Right lobe of liver (tissue), 6 donors: ENCODE measurements around the gene SYT9. TPM values are rescaled to one million over a fixed set of nuclear protein-coding genes. Genes with fewer than 3 reads are reported as not detected.

Experiments used
- ATAC-seq, 4 donors: fragments of 200-7000 bp; cut with Tn5 transposase; one replicate each; pipeline ENCODE4 v1.9.1; 2020; ENCODE audit warnings: mild to moderate bottlenecking in 4 of 4, moderate library complexity in 4 of 4
- DNase-seq, 3 donors: peaks; one replicate each; pipeline ENCODE4 v3.0.0-alpha.2; 2020
- H3K27ac ChIP-seq, 3 donors: fragments of 200-600 bp; one replicate each; pipeline ENCODE4 v1.8.0; 2022
- H3K27me3 ChIP-seq, 2 donors: fragments of 200-600 bp; one replicate each; pipeline ENCODE4 v1.8.0; 2022
- H3K36me3 ChIP-seq, 4 donors: fragments of 200-600 bp; sonication (generic) in 1 of 4; one replicate each; pipeline versions ENCODE4 v1.5.1 to v1.8.0; 2017 to 2022; ENCODE audit warnings: control low read depth in 1 of 4
- H3K4me1 ChIP-seq, 4 donors: fragments of 200-600 bp; sonication (generic) in 1 of 4; one replicate each; pipeline versions ENCODE4 v1.5.1 to v1.8.0; 2017 to 2022; ENCODE audit warnings: control low read depth in 1 of 4
- H3K4me3 ChIP-seq, 3 donors: fragments of 200-600 bp; one replicate each; pipeline ENCODE4 v1.8.0; 2022
- H3K9me3 ChIP-seq, 4 donors: fragments of 200-600 bp; sonication (generic) in 1 of 4; one replicate each; pipeline versions ENCODE4 v1.5.1 to v1.8.0; 2017 to 2022; ENCODE audit warnings: control low read depth in 1 of 4
- CTCF ChIP-seq, 4 donors: fragments of 200-600 bp in 3 of 4; fragments of 450-650 bp in 1 of 4; IDR thresholded peaks; one replicate each; pipeline versions ENCODE4 v1.5.1 to v1.8.0; 2016 to 2022; ENCODE audit warnings: antibody characterized with exemption in 4 of 4, mild to moderate bottlenecking in 2 of 4
- POLR2A ChIP-seq: fragments of 450-650 bp; IDR thresholded peaks from one replicate; pipeline ENCODE4 v1.6.1; 2017; ENCODE audit warnings: antibody characterized with exemption, mild to moderate bottlenecking
- WGBS: methylation state at CpG from one replicate; pipeline ENCODE4 v1.1.6; 2018; ENCODE audit warnings: low coverage, low lambda C conversion rate; ENCODE audit not compliant: insufficient coverage; ENCODE audit errors: missing lambda C conversion rate; 5-methylcytosine and 5-hydroxymethylcytosine counted together
- intact Hi-C, 2 donors: fragments of 100-400 bp; cut with DNase I; formaldehyde crosslinking; loops; one replicate each; pipeline versions ENCODE4 v1.11.2 to v1.14.1; 2022
- total RNA-seq, 6 experiments: library from RNA; depleted of rRNA in 2 of 6; stranded (reverse); fragments of >200 nt in 2 of 6; fragmentation: NEBNext Ultra II Directional in 3 of 6; extraction: Animal tissue kit (Norgen Biotek cat#: 25700) in 3 of 6; gene quantifications; one replicate each; pipeline versions ENCODE4 v1.1.0 to v1.2.4, GENCODE V29; 2016 to 2023
- donor health status: DM: no; HTN: yes; CAD: no.
- donor health status: DM: no; HTN: no; CAD: no.
- donor health status: DM: no; HTN: no; CAD: no.
- donor health status: DM: no; HTN: yes; CAD: no.
- donor health status: DM: no; HTN: yes; CAD: no.

Gene SYT9
- total RNA-seq, 6 experiments from 2014 or later = 3.0 to 12.6 (median 4.5) TPM

- DNase-seq (no peak), ATAC-seq (no peak)
- Histone ChIP-seq H3K4me1 (peaks cover 0 to 37% (median 4%) of the 10 kb centered on the region in 4 donors), H3K27me3 (no peaks in the 10 kb centered on the region), H3K9me3 (no peaks in the 10 kb centered on the region), H3K4me3 (no peak overlapping the region), H3K36me3 (no peaks in the 10 kb centered on the region), H3K27ac (no peak overlapping the region)
- no peak for TF ChIP-seq POLR2A
- TF ChIP-seq CTCF (IDR thresholded peaks at IDR 0.05) = no peak
- intact Hi-C loops = no loop called here
- 19% methylated on average over 2 of the region's 2 CpGs for WGBS
Observed at GRCh38 chr11:7262672-7263071, 11.0 kb downstream of the SYT9 start.

GRCh38 chr11:7263842-7264241 lies 12.1 kb downstream of the SYT9 start:
- intact Hi-C loops = no loop called here
- H3K4me1 ChIP-seq = peaks cover 0 to 26% (median 4%) of the 10 kb centered on the region in 4 donors
- no peak overlapping the region for H3K27ac ChIP-seq
- no peaks in the 10 kb centered on the region for H3K9me3 ChIP-seq
- H3K27me3 ChIP-seq = no peaks in the 10 kb centered on the region
- ATAC-seq (no peak), DNase-seq (no peak)
- TF ChIP-seq POLR2A (no peak), CTCF (IDR thresholded peaks at IDR 0.05) (no peak)
- H3K4me3 ChIP-seq = no peak overlapping the region
- H3K36me3 ChIP-seq = no peaks in the 10 kb centered on the region

- no peak for TF ChIP-seq CTCF (IDR thresholded peaks at IDR 0.05)
- no peak for TF ChIP-seq POLR2A
- intact Hi-C loops = no loop called here
- whole genome bisulfite sequencing = 60% methylated on average over 1 of the region's 1 CpG
Observed at GRCh38 chr11:7268758-7269157, 17.1 kb downstream of the SYT9 start.

GRCh38 chr11:7270233-7270865 lies 18.6 kb downstream of the SYT9 start:
- 63% methylated on average over 3 of the region's 3 CpGs for WGBS
- Histone ChIP-seq H3K27ac (no peak overlapping the region), H3K4me1 (no peaks in the 10 kb centered on the region), H3K4me3 (no peak overlapping the region), H3K27me3 (no peaks in the 10 kb centered on the region), H3K36me3 (no peaks in the 10 kb centered on the region), H3K9me3 (no peaks in the 10 kb centered on the region)
- intact Hi-C loops = loop anchor here in 1 of 2 donors (10.0 kb wide), 1 partner anchor 126 kb away; no protein-coding TSS in a partner anchor
- DNase-seq (no peak), ATAC-seq (no peak)
- no peak for TF ChIP-seq CTCF (IDR thresholded peaks at IDR 0.05)
- no peak for TF ChIP-seq POLR2A

More at GRCh38 chr11:7268758-7269157, 17.1 kb downstream of the SYT9 start:
- ATAC-seq = no peak
- H3K27me3 ChIP-seq = no peaks in the 10 kb centered on the region
- no peaks in the 10 kb centered on the region for H3K9me3 ChIP-seq
- H3K4me3 ChIP-seq = no peak overlapping the region
- H3K36me3 ChIP-seq = no peaks in the 10 kb centered on the region
- no peak for DNase-seq
- no peak overlapping the region for H3K27ac ChIP-seq
- H3K4me1 ChIP-seq = no peaks in the 10 kb centered on the region
